Aorta (tissue), 5 donors: Measurements from ENCODE around the gene JAML. TPM values are rescaled to one million over a fixed set of nuclear protein-coding genes. Genes with fewer than 3 reads are reported as not detected.
"Not testable (repeated sequence)": the region's sequence is repeated elsewhere in the genome, so short reads cannot be mapped to it uniquely, and the experiment has no call there.

Experiments
- ATAC-seq: fragments of 200-7000 bp; cut with Tn5 transposase; one replicate; pipeline ENCODE4 v1.9.1; 2022; ENCODE audit warnings: moderate library complexity; ENCODE audit not compliant: low FRiP score
- DNase-seq, 2 donors: peaks; one replicate each; pipeline ENCODE4 v3.0.0-alpha.2; 2020
- H3K27ac ChIP-seq, 2 donors: one replicate each; pipeline ENCODE4 v1.5.1; 2013; ENCODE audit warnings: low read length in 2 of 2, mild to moderate bottlenecking in 2 of 2, moderate library complexity in 2 of 2, control low read depth in 1 of 2, inconsistent platforms in 1 of 2, low read depth in 1 of 2
- H3K27me3 ChIP-seq, 2 donors: one replicate each; pipeline ENCODE4 v1.6.1; 2013; ENCODE audit warnings: control low read depth in 1 of 2, low read length in 1 of 2, mild to moderate bottlenecking in 1 of 2, moderate library complexity in 1 of 2; ENCODE audit not compliant: insufficient read depth in 2 of 2, control insufficient read depth in 1 of 2
- H3K36me3 ChIP-seq, 2 donors: one replicate each; pipeline ENCODE4 v1.6.1; 2013; ENCODE audit warnings: control low read depth in 1 of 2, low read length in 1 of 2, mild to moderate bottlenecking in 1 of 2; ENCODE audit not compliant: insufficient read depth in 2 of 2, control insufficient read depth in 1 of 2
- H3K4me1 ChIP-seq, 2 donors: one replicate each; pipeline ENCODE4 v1.6.1; 2013; ENCODE audit warnings: low read length in 2 of 2, control low read depth in 1 of 2, mild to moderate bottlenecking in 1 of 2, moderate library complexity in 1 of 2; ENCODE audit not compliant: insufficient read depth in 2 of 2, control insufficient read depth in 1 of 2
- H3K4me3 ChIP-seq, 2 donors: one replicate each; pipeline ENCODE4 v1.5.1; 2013; ENCODE audit warnings: low read length in 2 of 2, control low read depth in 1 of 2, mild to moderate bottlenecking in 1 of 2
- H3K9me3 ChIP-seq: one replicate; pipeline ENCODE4 v1.6.1; 2013; ENCODE audit warnings: mild to moderate bottlenecking, low read length; ENCODE audit not compliant: control insufficient read depth
- WGBS, 2 donors: extraction: QIAGEN DNeasy Blood & Tissue Kit; methylation state at CpG; one replicate each; pipeline ENCODE4 v1.1.7; 2013; 5-methylcytosine and 5-hydroxymethylcytosine counted together
- intact Hi-C, 2 donors: fragments of 100-400 bp; cut with DNase I; formaldehyde crosslinking; loops; one replicate each; pipeline versions ENCODE4 v1.14.2 to v1.15.0; 2022
- polyA plus RNA-seq, 2 donors: library from polyadenylated mRNA; stranded (reverse); fragments of 200-250 nt; gene quantifications; one replicate each; pipeline ENCODE4 v1.2.3, GENCODE V29; 2013
- total RNA-seq, 2 donors: library from RNA; stranded (reverse); fragmentation: NEBNext Ultra II Directional; extraction: Animal tissue kit (Norgen Biotek cat#: 25700); gene quantifications; one replicate each; pipeline ENCODE4 v1.2.1, GENCODE V29; 2021
- donor health status: healthy with polysubstance abuse.
- donor health status: Bipolar disorder and iron deficiency.
- donor health status: DM: no; HTN: no; CAD: no.
- donor health status: DM: no; HTN: no; CAD: no.
- donor health status: DM: yes; HTN: yes; CAD: no.

Gene JAML
- total and polyA plus RNA-seq, 4 donors, result 1.8 to 29.5 (median 6.0) TPM

GRCh38 chr11:118184784-118185579 is 39.8 kb downstream of the JAML start:
- Histone ChIP-seq H3K27me3 (no peaks in the 10 kb centered on the region), H3K9me3 (no peaks in the 10 kb centered on the region), H3K27ac (no peak overlapping the region), H3K36me3 (no peaks in the 10 kb centered on the region), H3K4me1 (no peaks in the 10 kb centered on the region), H3K4me3 (no peak overlapping the region)
- 93 to 95% methylated on average over 12 of the region's 12 CpGs for WGBS, 2 donors
- intact Hi-C loops, result no loop called here
- DNase-seq (no peak), ATAC-seq (no peak)

- H3K27me3 ChIP-seq, intact Hi-C loops: not testable (repeated sequence)
These were observed 41.1 kb downstream of the JAML start for GRCh38 chr11:118183691-118184090.

GRCh38 chr11:118180300-118180703 is 44.5 kb downstream of the JAML start:
- H3K27ac ChIP-seq, result no peak overlapping the region
- 3 to 6% methylated on average over 11 of the region's 11 CpGs for WGBS, 2 donors
- H3K36me3 ChIP-seq, result no peaks in the 10 kb centered on the region
- H3K4me3 ChIP-seq, result no peak overlapping the region
- no peaks in the 10 kb centered on the region for H3K4me1 ChIP-seq
- H3K9me3 ChIP-seq, result no peaks in the 10 kb centered on the region
- no peaks in the 10 kb centered on the region for H3K27me3 ChIP-seq
- intact Hi-C loops, result no loop called here
- ATAC-seq (peak; percentile 69), DNase-seq (no peak)

More at GRCh38 chr11:118183691-118184090, 41.1 kb downstream of the JAML start:
- not testable (repeated sequence) for DNase-seq, H3K36me3 ChIP-seq, ATAC-seq, H3K9me3 ChIP-seq, H3K27ac ChIP-seq, H3K4me1 ChIP-seq, H3K4me3 ChIP-seq
- 74 to 95% methylated on average over 5 of the region's 5 CpGs for WGBS, 2 donors

- H3K9me3 ChIP-seq, result no peaks in the 10 kb centered on the region
- no peak for ATAC-seq
- no peaks in the 10 kb centered on the region for H3K36me3 ChIP-seq
- intact Hi-C loops, result no loop called here
- 88 to 90% methylated on average over 4 of the region's 4 CpGs for WGBS, 2 donors
- H3K4me1 ChIP-seq, result no peaks in the 10 kb centered on the region
- H3K27ac ChIP-seq, result no peak overlapping the region
- DNase-seq, result no peak
- H3K27me3 ChIP-seq, result no peaks in the 10 kb centered on the region
- no peak overlapping the region for H3K4me3 ChIP-seq
These were observed 48.1 kb downstream of the JAML start for GRCh38 chr11:118176778-118177134.

- no peaks in the 10 kb centered on the region for H3K4me1 ChIP-seq
- intact Hi-C loops, result no loop called here
- H3K27ac ChIP-seq, result no peak within 1 kb of the TSS
- H3K9me3 ChIP-seq, result no peaks in the 10 kb centered on the region
- DNase-seq (no peak), ATAC-seq (no peak)
- H3K36me3 ChIP-seq, result no peaks in the 10 kb centered on the region
- WGBS, 2 donors, result 36 to 39% methylated on average over 14 of the region's 14 CpGs
- no peaks in the 10 kb centered on the region for H3K27me3 ChIP-seq
- H3K4me3 ChIP-seq, result no peak within 1 kb of the TSS
These were observed 48.6 kb downstream of the JAML start, which contains the start of gene SCN2B for GRCh38 chr11:118175993-118176777. TSS of gene SCN2B (minus strand) at chr11:118176639. CDS start at chr11:118176431, 208 bp downstream.

- intact Hi-C loops, result no loop called here
- no peaks in the 10 kb centered on the region for H3K36me3 ChIP-seq
- no peaks in the 10 kb centered on the region for H3K27me3 ChIP-seq
- no peaks in the 10 kb centered on the region for H3K9me3 ChIP-seq
- no peak for ATAC-seq
- no peaks in the 10 kb centered on the region for H3K4me1 ChIP-seq
- H3K4me3 ChIP-seq, result no peak overlapping the region
- DNase-seq, result no peak
- 75 to 76% methylated on average over 13 of the region's 13 CpGs for WGBS, 2 donors
- no peak overlapping the region for H3K27ac ChIP-seq
These were observed 49.5 kb downstream of the JAML start for GRCh38 chr11:118175031-118175992.

GRCh38 chr11:118174006-118174567 is 50.7 kb downstream of the JAML start:
- no peaks in the 10 kb centered on the region for H3K36me3 ChIP-seq
- DNase-seq (no peak), ATAC-seq (no peak)
- H3K4me3 ChIP-seq, result no peak overlapping the region
- H3K9me3 ChIP-seq, result no peaks in the 10 kb centered on the region
- intact Hi-C loops, result no loop called here
- H3K4me1 ChIP-seq, result no peaks in the 10 kb centered on the region
- 92 to 93% methylated on average over 9 of the region's 9 CpGs for WGBS, 2 donors
- H3K27ac ChIP-seq, result no peak overlapping the region
- no peaks in the 10 kb centered on the region for H3K27me3 ChIP-seq

GRCh38 chr11:118172356-118172755 is 52.5 kb downstream of the JAML start:
- no peak for DNase-seq
- Histone ChIP-seq H3K4me1 (no peaks in the 10 kb centered on the region), H3K9me3 (no peaks in the 10 kb centered on the region), H3K27ac (no peak overlapping the region), H3K27me3 (no peaks in the 10 kb centered on the region), H3K36me3 (no peaks in the 10 kb centered on the region), H3K4me3 (no peak overlapping the region)
- 89 to 93% methylated on average over 9 of the region's 9 CpGs for WGBS, 2 donors
- intact Hi-C loops, result loop anchor here in 1 of 2 donors (2.0 kb wide), 1 partner anchor 28 kb away; no protein-coding TSS in a partner anchor
- no peak for ATAC-seq
